Right ventricle myocardium superior (tissue), 1 donor: ENCODE measurements around the gene ATP9A. TPM values are rescaled to one million over a fixed set of nuclear protein-coding genes. Genes with fewer than 3 reads are reported as not detected.
"Not testable (repeated sequence)": the region's sequence is repeated elsewhere in the genome, so short reads cannot be mapped to it uniquely, and the experiment has no call there.

Experiments
- ATAC-seq: fragments of 200-7000 bp; cut with Tn5 transposase; one replicate; pipeline ENCODE4 v1.9.1; 2020; ENCODE audit warnings: mild to moderate bottlenecking; ENCODE audit not compliant: poor library complexity
- DNase-seq: peaks from one replicate; pipeline ENCODE4 v3.0.0-alpha.2; 2020
- intact Hi-C: fragments of 100-400 bp; cut with DNase I; formaldehyde crosslinking; loops from one replicate; pipeline ENCODE4 v1.11.2; 2022
- total RNA-seq: library from RNA; stranded (reverse); fragmentation: NEBNext Ultra II Directional; extraction: Animal tissue kit (Norgen Biotek cat#: 25700); gene quantifications from one replicate; pipeline ENCODE4 v1.2.1, GENCODE V29; 2021
- donor health status: DM: no; HTN: yes; CAD: no; lungs with severe emphysema.

Gene ATP9A
- total RNA-seq, 1 donor from 2014 or later: 18.0 TPM

GRCh38 chr20:51712501-51713212, 55.5 kb downstream of the ATP9A start:
- ATAC-seq (no peak), DNase-seq (no peak)
- intact Hi-C loops: no loop called here

GRCh38 chr20:51711426-51711825, 56.8 kb downstream of the ATP9A start:
- ATAC-seq (no peak), DNase-seq (no peak)
- intact Hi-C loops: no loop called here

GRCh38 chr20:51710361-51710894, 57.8 kb downstream of the ATP9A start:
- no peak for ATAC-seq
- no peak for DNase-seq
- intact Hi-C loops: no loop called here

GRCh38 chr20:51705400-51705799, 62.8 kb downstream of the ATP9A start:
- ATAC-seq (no peak), DNase-seq (no peak)
- intact Hi-C loops: no loop called here

- intact Hi-C loops: no loop called here
- DNase-seq: no peak
- ATAC-seq: no peak
Observed at GRCh38 chr20:51703400-51704287, 64.5 kb downstream of the ATP9A start.

- ATAC-seq (no peak), DNase-seq (no peak)
- intact Hi-C loops: no loop called here
Observed at GRCh38 chr20:51702556-51702955, 65.6 kb downstream of the ATP9A start.

- peak; percentile 43 for ATAC-seq
- intact Hi-C loops: no loop called here
- DNase-seq: no peak
Observed at GRCh38 chr20:51700809-51701285, 67.3 kb downstream of the ATP9A start.

- ATAC-seq (no peak), DNase-seq (no peak)
- intact Hi-C loops: no loop called here
Observed at GRCh38 chr20:51698252-51698651, 69.9 kb downstream of the ATP9A start.

- DNase-seq: no peak
- intact Hi-C loops: no loop called here
- no peak for ATAC-seq
Observed at GRCh38 chr20:51697096-51697826, 70.9 kb downstream of the ATP9A start.

- intact Hi-C loops: no loop called here
Observed at GRCh38 chr20:51696304-51697071, 71.7 kb downstream of the ATP9A start.

GRCh38 chr20:51695574-51696303, 72.5 kb downstream of the ATP9A start:
- intact Hi-C loops: no loop called here
- DNase-seq: no peak
- no peak for ATAC-seq

More at GRCh38 chr20:51696304-51697071, 71.7 kb downstream of the ATP9A start:
- no peak for ATAC-seq
- no peak for DNase-seq

GRCh38 chr20:51692806-51693400, 75.3 kb downstream of the ATP9A start:
- intact Hi-C loops: no loop called here
- no peak for ATAC-seq

GRCh38 chr20:51691703-51692102, 76.5 kb downstream of the ATP9A start:
- intact Hi-C loops: no loop called here
- no peak for ATAC-seq
- no peak for DNase-seq

More at GRCh38 chr20:51692806-51693400, 75.3 kb downstream of the ATP9A start:
- DNase-seq: no peak

- DNase-seq (no peak), ATAC-seq (no peak)
- intact Hi-C loops: no loop called here
Observed at GRCh38 chr20:51688600-51689244, 79.5 kb downstream of the ATP9A start.

- intact Hi-C loops: no loop called here
- ATAC-seq: no peak
- DNase-seq: no peak
Observed at GRCh38 chr20:51687630-51688029, 80.6 kb downstream of the ATP9A start.

- ATAC-seq: no peak
- intact Hi-C loops: no loop called here
- DNase-seq: no peak
Observed at GRCh38 chr20:51687108-51687507, 81.1 kb downstream of the ATP9A start.

GRCh38 chr20:51685494-51685893, 82.7 kb downstream of the ATP9A start:
- ATAC-seq, intact Hi-C loops, DNase-seq: not testable (repeated sequence)
